WERI-Rb-1 (cell line): ENCODE data around the gene CNIH3.

Experiments
- DNase-seq: peaks from one replicate; pipeline ENCODE4 v3.0.0-alpha.2; 2020
- H3K27ac ChIP-seq: fragments of 250-450 bp; sonication (Bioruptor Pico); 2 replicates; pipeline ENCODE4 v1.5.1; 2020; ENCODE audit warnings: mild to moderate bottlenecking, moderate library complexity
- H3K27me3 ChIP-seq: fragments of 250-450 bp; sonication (Bioruptor Pico); 2 replicates; pipeline ENCODE4 v1.5.1; 2021; ENCODE audit warnings: mild to moderate bottlenecking, low read depth, moderate library complexity; ENCODE audit not compliant: insufficient read depth, severe bottlenecking
- H3K36me3 ChIP-seq: fragments of 250-450 bp; sonication (Bioruptor Pico); 2 replicates; pipeline ENCODE4 v1.5.1; 2020; ENCODE audit warnings: mild to moderate bottlenecking, moderate library complexity
- H3K4me3 ChIP-seq: 2 replicates; pipeline ENCODE4 v1.5.1; 2011; ENCODE audit warnings: low read depth, mild to moderate bottlenecking, control low read depth, low read length
- H3K9me3 ChIP-seq: fragments of 250-450 bp; sonication (Bioruptor Pico); 2 replicates; pipeline ENCODE4 v1.5.1; 2021; ENCODE audit warnings: mild to moderate bottlenecking, moderate library complexity; ENCODE audit not compliant: severe bottlenecking
- TF ChIP-seq, protein P1 (sequence below): IDR thresholded peaks from 2 replicates; pipeline ENCODE4 v1.5.1; 2011; ENCODE audit warnings: low read depth, mild to moderate bottlenecking, control low read depth, inconsistent platforms, low read length

Gene CNIH3

DNA sequence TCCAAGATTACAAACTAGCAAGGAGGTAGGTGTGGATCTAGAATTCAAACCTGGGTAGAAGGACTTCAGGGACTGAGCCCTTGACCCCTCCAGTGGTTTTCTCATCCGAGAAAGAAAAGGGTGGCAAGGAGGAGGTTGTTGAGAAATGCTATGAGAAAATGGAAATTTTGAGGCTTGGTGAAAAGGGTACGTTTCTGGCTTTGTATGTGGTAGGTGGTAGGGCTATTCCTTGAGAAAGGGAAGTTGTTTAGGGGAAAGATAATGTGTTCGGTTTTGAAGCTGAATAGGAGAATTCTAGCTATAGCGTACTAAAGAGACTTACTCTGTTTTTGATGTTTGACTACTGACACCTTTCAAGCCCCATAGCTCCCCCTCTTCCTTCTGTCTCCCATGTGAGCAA is 133.8 kb downstream of the CNIH3 start:
- no peak for DNase-seq
- Histone ChIP-seq H3K27ac (no peak overlapping the region), H3K9me3 (no peaks in the 10 kb centered on the region), H3K36me3 (no peaks in the 10 kb centered on the region), H3K4me3 (no peak overlapping the region), H3K27me3 (no peaks in the 10 kb centered on the region)
- TF ChIP-seq, protein P1, sequence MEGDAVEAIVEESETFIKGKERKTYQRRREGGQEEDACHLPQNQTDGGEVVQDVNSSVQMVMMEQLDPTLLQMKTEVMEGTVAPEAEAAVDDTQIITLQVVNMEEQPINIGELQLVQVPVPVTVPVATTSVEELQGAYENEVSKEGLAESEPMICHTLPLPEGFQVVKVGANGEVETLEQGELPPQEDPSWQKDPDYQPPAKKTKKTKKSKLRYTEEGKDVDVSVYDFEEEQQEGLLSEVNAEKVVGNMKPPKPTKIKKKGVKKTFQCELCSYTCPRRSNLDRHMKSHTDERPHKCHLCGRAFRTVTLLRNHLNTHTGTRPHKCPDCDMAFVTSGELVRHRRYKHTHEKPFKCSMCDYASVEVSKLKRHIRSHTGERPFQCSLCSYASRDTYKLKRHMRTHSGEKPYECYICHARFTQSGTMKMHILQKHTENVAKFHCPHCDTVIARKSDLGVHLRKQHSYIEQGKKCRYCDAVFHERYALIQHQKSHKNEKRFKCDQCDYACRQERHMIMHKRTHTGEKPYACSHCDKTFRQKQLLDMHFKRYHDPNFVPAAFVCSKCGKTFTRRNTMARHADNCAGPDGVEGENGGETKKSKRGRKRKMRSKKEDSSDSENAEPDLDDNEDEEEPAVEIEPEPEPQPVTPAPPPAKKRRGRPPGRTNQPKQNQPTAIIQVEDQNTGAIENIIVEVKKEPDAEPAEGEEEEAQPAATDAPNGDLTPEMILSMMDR, result no peak

DNA sequence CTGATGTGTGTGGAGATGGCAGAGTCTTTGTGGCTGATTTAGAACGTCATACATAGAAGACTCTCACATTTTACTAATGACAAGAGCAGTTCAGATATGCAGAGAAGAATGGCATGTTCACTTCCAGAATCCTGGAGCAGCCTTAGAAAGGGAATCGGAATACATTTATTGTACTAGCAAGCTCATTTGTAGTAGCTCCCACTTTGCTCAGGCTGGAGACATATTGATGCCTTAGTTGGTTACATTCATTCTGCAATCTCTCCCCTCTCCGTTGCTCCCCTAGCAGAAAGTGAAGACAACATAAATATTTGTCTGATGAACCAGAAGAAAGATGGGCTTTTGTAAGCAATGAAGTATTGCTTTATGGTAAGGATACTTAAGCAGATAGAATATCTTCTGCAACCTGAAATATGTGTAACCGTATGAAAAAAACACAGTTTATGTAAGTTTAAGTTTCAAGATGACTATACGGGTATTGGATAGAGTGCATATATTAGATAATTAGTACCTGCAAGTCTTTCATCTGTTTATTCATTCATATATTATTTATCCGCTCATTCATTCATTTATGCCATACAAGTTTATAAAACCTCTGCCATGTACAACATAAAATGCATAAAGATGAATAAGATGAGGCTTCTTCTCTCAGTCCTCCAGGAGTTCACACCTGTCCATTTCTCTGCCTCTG is 135.7 kb downstream of the CNIH3 start:
- no peak overlapping the region for H3K4me3 ChIP-seq
- no peak for DNase-seq
- H3K27me3 ChIP-seq, result no peaks in the 10 kb centered on the region
- no peak overlapping the region for H3K27ac ChIP-seq
- TF ChIP-seq, protein P1, result no peak
- no peaks in the 10 kb centered on the region for H3K36me3 ChIP-seq
- H3K9me3 ChIP-seq, result no peaks in the 10 kb centered on the region

DNA sequence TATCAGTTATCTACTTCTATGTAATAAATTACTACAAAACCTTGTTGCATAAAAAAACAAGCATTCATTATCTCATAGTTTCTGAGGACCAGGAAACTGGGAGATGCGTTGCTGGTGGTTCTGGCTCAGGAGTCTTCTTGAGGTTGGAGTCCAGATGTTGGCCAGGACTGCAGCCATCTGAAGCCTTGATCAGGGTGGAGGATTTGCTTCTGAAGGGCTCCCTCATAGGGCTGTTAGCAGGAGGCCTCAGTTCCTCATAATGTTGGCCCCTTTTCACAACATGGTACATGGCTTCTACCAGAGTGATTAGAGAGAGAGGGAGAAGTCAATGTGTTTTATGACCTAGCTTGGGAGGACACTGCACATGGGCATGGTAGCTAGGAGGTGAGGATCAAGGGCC is 137.4 kb downstream of the CNIH3 start:
- TF ChIP-seq, protein P1, result no peak

DNA sequence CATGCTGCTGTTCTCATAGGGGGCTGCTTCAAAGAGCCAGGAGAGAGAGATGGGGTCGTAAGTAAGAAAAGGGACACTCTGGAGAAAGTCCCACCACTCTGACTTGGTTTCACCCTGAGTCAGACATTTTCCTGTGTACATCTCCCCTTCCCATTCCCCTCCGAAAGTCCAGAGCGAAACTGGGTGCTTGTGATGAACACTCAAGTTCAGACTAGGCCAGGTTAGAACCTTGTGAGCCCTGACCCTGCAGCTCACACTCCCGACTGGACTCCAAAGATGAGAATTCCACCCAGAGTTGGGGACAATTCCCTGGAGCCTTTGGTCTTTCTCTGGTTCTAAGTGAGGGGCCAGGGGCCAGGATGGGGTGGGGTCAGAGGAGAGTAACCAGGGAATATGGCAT is 139.5 kb downstream of the CNIH3 start:
- H3K4me3 ChIP-seq, result no peak overlapping the region
- no peak for DNase-seq
- no peaks in the 10 kb centered on the region for H3K9me3 ChIP-seq
- H3K27me3 ChIP-seq, result no peaks in the 10 kb centered on the region
- no peak overlapping the region for H3K27ac ChIP-seq
- no peaks in the 10 kb centered on the region for H3K36me3 ChIP-seq
- TF ChIP-seq, protein P1, result no peak

More for the DNA sequence above, 137.4 kb downstream of the CNIH3 start:
- no peak overlapping the region for H3K27ac ChIP-seq
- H3K36me3 ChIP-seq, result no peaks in the 10 kb centered on the region
- no peaks in the 10 kb centered on the region for H3K9me3 ChIP-seq
- no peak overlapping the region for H3K4me3 ChIP-seq
- DNase-seq, result no peak
- no peaks in the 10 kb centered on the region for H3K27me3 ChIP-seq

DNA sequence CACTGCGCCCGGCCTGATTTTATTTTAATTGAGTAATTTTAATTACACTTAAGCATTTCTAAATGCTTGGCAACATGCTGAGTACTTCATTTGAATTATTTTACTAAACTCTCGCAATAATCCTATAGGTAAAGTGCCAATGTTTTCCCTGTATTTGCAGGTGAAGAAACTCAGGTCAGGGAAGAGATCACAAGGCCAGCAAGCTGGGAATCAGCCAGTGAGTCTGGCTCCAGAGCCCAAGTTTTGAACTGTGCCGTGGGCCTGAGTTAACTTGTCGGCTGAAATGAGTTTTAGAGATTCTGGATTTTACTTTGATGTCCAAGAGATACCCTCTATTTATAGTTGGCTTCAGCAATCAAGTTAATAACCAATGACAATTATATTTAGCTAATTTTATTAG is 141.4 kb downstream of the CNIH3 start:
- TF ChIP-seq, protein P1, result no peak
- Histone ChIP-seq H3K4me3 (no peak overlapping the region), H3K27ac (no peak overlapping the region), H3K9me3 (no peaks in the 10 kb centered on the region), H3K27me3 (no peaks in the 10 kb centered on the region), H3K36me3 (no peaks in the 10 kb centered on the region)
- no peak for DNase-seq

DNA sequence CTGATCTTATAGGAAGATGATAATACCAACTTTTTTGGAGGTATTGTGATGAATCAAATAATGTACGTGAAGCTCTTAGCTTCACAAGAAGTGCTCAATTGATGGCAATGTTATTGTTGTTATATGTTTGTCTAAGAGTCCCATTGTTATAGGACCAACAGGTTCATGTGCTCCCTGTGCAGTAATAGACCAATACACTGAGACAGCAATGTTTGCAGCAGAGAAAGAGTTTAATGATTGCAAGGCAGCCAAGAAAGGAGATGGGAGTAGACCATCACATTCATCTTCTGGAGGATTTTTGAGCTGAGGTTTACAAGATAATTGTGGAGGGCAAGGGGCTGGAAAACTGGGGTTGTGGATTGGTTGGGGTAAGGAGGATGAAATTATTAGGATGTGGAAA is 143.0 kb downstream of the CNIH3 start:
- Histone ChIP-seq H3K27ac (no peak overlapping the region), H3K9me3 (no peaks in the 10 kb centered on the region), H3K4me3 (no peak overlapping the region), H3K36me3 (no peaks in the 10 kb centered on the region), H3K27me3 (no peaks in the 10 kb centered on the region)
- TF ChIP-seq, protein P1, result no peak
- no peak for DNase-seq
